Metanephros (tissue), 1 donor: ENCODE results near the gene PDLIM7. TPM values are rescaled to one million over a fixed set of nuclear protein-coding genes. Genes with fewer than 3 reads are reported as not detected.

ENCODE experiments used
- total RNA-seq: library from RNA; depleted of rRNA; stranded (reverse); fragments of >200 nt; gene quantifications from one replicate; pipeline ENCODE4 v1.2.3, GENCODE V29; 2014

PDLIM7 gene
- 184 TPM for total RNA-seq

GRCh38 chr5:177497292-177498012 lies at the start of gene PDLIM7:
PDLIM7 (minus strand) TSS chr5:177497604; CDS start chr5:177496512, 1,092 bp downstream.

GRCh38 chr5:177516601-177517568 lies 19.5 kb upstream of the PDLIM7 start, which contains the start of gene DDX41:
DDX41 (minus strand) TSS chr5:177516961; CDS start chr5:177516945, 16 bp downstream.

GRCh38 chr5:177509381-177509951 lies 12.1 kb upstream of the PDLIM7 start, which contains the start of gene DOK3:
DOK3 (minus strand) TSS chr5:177509826; CDS start chr5:177509540, 286 bp downstream.

GRCh38 chr5:177473443-177474001 lies 23.9 kb downstream of the PDLIM7 start, which contains the start of gene DBN1:
DBN1 (minus strand) TSS chr5:177473634; CDS start chr5:177473521, 113 bp downstream.

GRCh38 chr5:177446200-177447065 lies 51.0 kb downstream of the PDLIM7 start, which contains the start of gene PRR7:
PRR7 (plus strand) TSS chr5:177446814; CDS start chr5:177455068, 8,254 bp downstream.

Other genes starting within 250 kb of the PDLIM7 start
- 26.7 TPM for gene RAB24, start 193.9 kb downstream of the PDLIM7 start, total RNA-seq
- gene PRELID1, start 193.8 kb downstream of the PDLIM7 start, total RNA-seq: 56.8 TPM
- 32.5 TPM for gene MXD3, start 185.7 kb downstream of the PDLIM7 start, total RNA-seq
- 213 TPM for gene LMAN2, start 145.9 kb downstream of the PDLIM7 start, total RNA-seq
- 21.0 TPM for gene RGS14, start 139.7 kb downstream of the PDLIM7 start, total RNA-seq
- gene SLC34A1, start 113.2 kb downstream of the PDLIM7 start, total RNA-seq: 166 TPM
- not detected for gene PFN3, start 96.9 kb downstream of the PDLIM7 start, total RNA-seq
- gene F12, start 88.0 kb downstream of the PDLIM7 start, total RNA-seq: 0.29 TPM
- gene GRK6, start 70.9 kb downstream of the PDLIM7 start, total RNA-seq: 23.1 TPM
- 2.4 TPM for gene PRR7, start 50.8 kb downstream of the PDLIM7 start, total RNA-seq
- gene DBN1, start 24.0 kb downstream of the PDLIM7 start, total RNA-seq: 113 TPM
- gene DOK3, start 12.2 kb upstream of the PDLIM7 start, total RNA-seq: 11.3 TPM
- gene DDX41, start 19.4 kb upstream of the PDLIM7 start, total RNA-seq: 80.6 TPM
- 50.7 TPM for gene FAM193B, start 57.0 kb upstream of the PDLIM7 start, total RNA-seq
- 91.2 TPM for gene TMED9, start 94.6 kb upstream of the PDLIM7 start, total RNA-seq
- gene B4GALT7, start 102.5 kb upstream of the PDLIM7 start, total RNA-seq: 34.8 TPM